HAP-1 (cell line): ENCODE data around the gene HOXA3.

ENCODE experiments used
- DNase-seq, 2 experiments: peaks; one replicate each; pipeline ENCODE4 v3.0.0-alpha.2; 2016 to 2020; ENCODE audit warnings: low spot score in 2 of 2
- H3K27me3 ChIP-seq: fragments of 250-450 bp; sonication (Bioruptor Pico); 2 replicates; pipeline ENCODE4 v1.5.1; 2020; ENCODE audit warnings: low read depth, mild to moderate bottlenecking, moderate library complexity
- H3K36me3 ChIP-seq: fragments of 250-450 bp; sonication (Bioruptor Pico); replicated peaks from 2 replicates; pipeline ENCODE4 v1.5.1; 2020; ENCODE audit warnings: mild to moderate bottlenecking
- H3K4me1 ChIP-seq: fragments of 250-450 bp; sonication (Bioruptor Pico); 2 replicates; pipeline ENCODE4 v1.5.1; 2020; ENCODE audit warnings: mild to moderate bottlenecking
- H3K4me3 ChIP-seq: fragments of 250-450 bp; sonication (Bioruptor Pico); 2 replicates; pipeline ENCODE4 v1.5.1; 2020; ENCODE audit warnings: mild to moderate bottlenecking, moderate library complexity
- H3K9me3 ChIP-seq: fragments of 250-450 bp; sonication (Bioruptor Pico); 2 replicates; pipeline ENCODE4 v1.5.1; 2020; ENCODE audit warnings: mild to moderate bottlenecking, moderate library complexity
- in situ Hi-C: fragments of 300-500 bp; cut with MboI; formaldehyde crosslinking; loops from 3 replicates; pipeline ENCODE4 v1.14.3; 2020; ENCODE audit warnings: low sequenced_read_pairs, inconsistent platforms, mixed read lengths

HOXA3 gene

GRCh38 chr7:27111042-27111750 is 41.2 kb downstream of the HOXA3 start:
- H3K4me1 ChIP-seq = peaks cover 29% of the 10 kb centered on the region
- H3K9me3 ChIP-seq = no peaks in the 10 kb centered on the region
- no peak overlapping the region for H3K4me3 ChIP-seq
- in situ Hi-C loops = no loop called here
- no peaks in the 10 kb centered on the region for H3K27me3 ChIP-seq
- DNase-seq = no peak
- no peaks in the 10 kb centered on the region for H3K36me3 ChIP-seq

GRCh38 chr7:27110186-27111031 is 42.0 kb downstream of the HOXA3 start:
- H3K4me1 ChIP-seq = peaks cover 21% of the 10 kb centered on the region
- H3K9me3 ChIP-seq = no peaks in the 10 kb centered on the region
- no peak for DNase-seq
- no peak overlapping the region for H3K4me3 ChIP-seq
- in situ Hi-C loops = no loop called here
- no peaks in the 10 kb centered on the region for H3K36me3 ChIP-seq
- no peaks in the 10 kb centered on the region for H3K27me3 ChIP-seq

- no peaks in the 10 kb centered on the region for H3K9me3 ChIP-seq
- no peaks in the 10 kb centered on the region for H3K27me3 ChIP-seq
- no peak overlapping the region for H3K4me3 ChIP-seq
- H3K4me1 ChIP-seq = peaks cover 14% of the 10 kb centered on the region
- in situ Hi-C loops = no loop called here
- no peak for DNase-seq
- H3K36me3 ChIP-seq = no peaks in the 10 kb centered on the region
Measured at GRCh38 chr7:27109466-27110185, 42.8 kb downstream of the HOXA3 start.

GRCh38 chr7:27108390-27109127 is 43.8 kb downstream of the HOXA3 start:
- Histone ChIP-seq H3K4me3 (no peak overlapping the region), H3K4me1 (peaks cover 9% of the 10 kb centered on the region), H3K27me3 (no peaks in the 10 kb centered on the region), H3K36me3 (no peaks in the 10 kb centered on the region), H3K9me3 (no peaks in the 10 kb centered on the region)
- in situ Hi-C loops = no loop called here
- DNase-seq = no peak

GRCh38 chr7:27107391-27108381 is 44.7 kb downstream of the HOXA3 start:
- no peaks in the 10 kb centered on the region for H3K36me3 ChIP-seq
- H3K4me3 ChIP-seq = no peak overlapping the region
- in situ Hi-C loops = no loop called here
- DNase-seq = no peak
- H3K27me3 ChIP-seq = no peaks in the 10 kb centered on the region
- H3K4me1 ChIP-seq = peaks cover 7% of the 10 kb centered on the region
- H3K9me3 ChIP-seq = no peaks in the 10 kb centered on the region

- in situ Hi-C loops = no loop called here
- no peaks in the 10 kb centered on the region for H3K27me3 ChIP-seq
- no peak for DNase-seq
- no peak overlapping the region for H3K4me3 ChIP-seq
- H3K9me3 ChIP-seq = no peaks in the 10 kb centered on the region
- H3K36me3 ChIP-seq = no peaks in the 10 kb centered on the region
- H3K4me1 ChIP-seq = peaks cover 7% of the 10 kb centered on the region
Measured at GRCh38 chr7:27106901-27107240, 45.5 kb downstream of the HOXA3 start.

GRCh38 chr7:27106181-27106900 is 46.0 kb downstream of the HOXA3 start:
- H3K4me3 ChIP-seq = no peak overlapping the region
- in situ Hi-C loops = no loop called here

GRCh38 chr7:27105301-27106031 is 46.9 kb downstream of the HOXA3 start:
- Histone ChIP-seq H3K4me3 (no peak overlapping the region), H3K4me1 (peaks cover 14% of the 10 kb centered on the region), H3K27me3 (no peaks in the 10 kb centered on the region), H3K9me3 (no peaks in the 10 kb centered on the region), H3K36me3 (no peaks in the 10 kb centered on the region)
- in situ Hi-C loops = no loop called here
- no peak for DNase-seq

More at GRCh38 chr7:27106181-27106900, 46.0 kb downstream of the HOXA3 start:
- peaks cover 7% of the 10 kb centered on the region for H3K4me1 ChIP-seq
- no peaks in the 10 kb centered on the region for H3K9me3 ChIP-seq
- no peaks in the 10 kb centered on the region for H3K27me3 ChIP-seq
- H3K36me3 ChIP-seq = no peaks in the 10 kb centered on the region
- DNase-seq = no peak

- peaks cover 24% of the 10 kb centered on the region for H3K4me1 ChIP-seq
- H3K36me3 ChIP-seq = 0 out of 2 replicates have a peak, but pooled peaks cover 2% of the 10 kb centered on the region
- in situ Hi-C loops = no loop called here
- no peaks in the 10 kb centered on the region for H3K9me3 ChIP-seq
- no peak for DNase-seq
- no peaks in the 10 kb centered on the region for H3K27me3 ChIP-seq
- no peak overlapping the region for H3K4me3 ChIP-seq
Measured at GRCh38 chr7:27104341-27105058, 47.9 kb downstream of the HOXA3 start.

- no peaks in the 10 kb centered on the region for H3K9me3 ChIP-seq
- peaks cover 5% of the 10 kb centered on the region; the same call in 1 of the 2 replicates for H3K36me3 ChIP-seq
- H3K27me3 ChIP-seq = no peaks in the 10 kb centered on the region
- H3K4me1 ChIP-seq = peaks cover 26% of the 10 kb centered on the region
- no peak for DNase-seq
- no peak overlapping the region for H3K4me3 ChIP-seq
- in situ Hi-C loops = no loop called here
Measured at GRCh38 chr7:27103489-27104226, 48.7 kb downstream of the HOXA3 start.
